ENCODE measurements around the gene RNF208.

RNF208 gene

DNA sequence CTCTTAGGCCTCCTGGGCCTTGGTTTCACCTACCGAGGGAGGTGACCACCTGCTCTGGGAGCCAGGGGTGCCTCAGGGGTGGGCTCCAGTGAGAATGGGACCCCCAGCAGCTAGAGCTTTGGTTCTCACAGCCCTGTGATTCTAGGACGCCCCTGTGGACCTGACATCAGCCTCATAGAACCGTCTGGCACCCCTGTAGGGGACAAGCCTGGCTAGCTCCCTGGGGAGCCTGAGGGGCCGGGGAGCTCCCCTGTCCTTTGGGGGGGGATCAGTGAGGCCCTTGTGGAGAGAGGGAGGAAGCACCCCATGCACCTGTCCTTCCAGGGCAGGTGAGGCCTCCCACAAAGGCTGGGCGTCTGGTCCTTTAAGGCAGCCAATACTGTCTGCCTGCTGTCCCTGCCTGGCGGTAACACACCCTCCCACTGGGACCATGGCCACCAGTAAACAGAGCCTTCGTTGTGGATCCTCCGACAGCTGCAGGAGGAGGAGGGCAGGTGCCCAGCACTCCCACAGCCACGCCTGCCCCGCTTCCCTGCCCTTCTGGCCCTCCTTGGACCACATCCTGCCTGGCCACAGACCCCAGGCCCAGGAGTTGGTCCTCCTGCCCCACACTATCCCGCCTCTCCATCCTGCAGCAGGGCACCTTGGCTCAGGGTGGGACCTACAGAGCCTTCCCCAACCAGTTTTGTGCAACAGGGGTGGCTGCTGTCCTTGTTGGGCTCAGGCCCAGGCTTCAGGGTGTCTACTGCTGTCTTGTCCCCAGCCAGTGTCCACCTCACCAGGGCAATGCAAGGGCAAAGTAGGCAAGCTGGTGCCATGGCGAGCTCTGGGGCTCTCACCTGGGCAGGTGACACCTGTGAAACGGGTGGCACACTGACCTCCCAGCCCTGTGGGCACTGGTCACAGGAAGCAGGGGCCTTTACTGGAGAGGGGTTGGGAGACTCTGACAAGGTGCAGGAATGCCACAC, 16.0 kb upstream of the RNF208 start:
- DNase-seq: peak in 1 of 2 experiments; percentile 29

DNA sequence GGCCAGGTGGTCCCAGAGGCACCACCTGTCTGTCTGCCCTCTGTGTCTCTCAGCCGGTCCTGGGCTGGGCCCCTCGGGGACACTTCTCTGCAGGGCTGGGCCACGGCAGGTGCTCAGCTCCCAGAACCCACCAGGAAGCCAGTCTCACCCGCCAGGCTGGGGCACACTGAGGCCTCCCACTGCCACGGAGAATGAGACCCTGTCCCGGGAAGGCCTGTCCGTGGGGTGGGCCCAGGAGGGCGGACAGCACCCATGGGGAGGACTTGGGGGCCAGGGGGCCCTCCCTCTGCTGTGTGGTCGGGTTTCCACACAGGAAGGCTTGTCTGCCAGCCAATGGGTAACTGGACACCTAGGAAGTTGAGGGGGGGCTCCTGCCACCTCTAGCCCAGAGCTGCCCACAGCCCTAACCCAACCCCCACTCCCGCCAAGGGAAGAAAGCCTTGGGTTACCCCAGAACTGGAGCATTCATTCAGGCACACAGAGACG, 14.9 kb upstream of the RNF208 start:
- DNase-seq: no peak

DNA sequence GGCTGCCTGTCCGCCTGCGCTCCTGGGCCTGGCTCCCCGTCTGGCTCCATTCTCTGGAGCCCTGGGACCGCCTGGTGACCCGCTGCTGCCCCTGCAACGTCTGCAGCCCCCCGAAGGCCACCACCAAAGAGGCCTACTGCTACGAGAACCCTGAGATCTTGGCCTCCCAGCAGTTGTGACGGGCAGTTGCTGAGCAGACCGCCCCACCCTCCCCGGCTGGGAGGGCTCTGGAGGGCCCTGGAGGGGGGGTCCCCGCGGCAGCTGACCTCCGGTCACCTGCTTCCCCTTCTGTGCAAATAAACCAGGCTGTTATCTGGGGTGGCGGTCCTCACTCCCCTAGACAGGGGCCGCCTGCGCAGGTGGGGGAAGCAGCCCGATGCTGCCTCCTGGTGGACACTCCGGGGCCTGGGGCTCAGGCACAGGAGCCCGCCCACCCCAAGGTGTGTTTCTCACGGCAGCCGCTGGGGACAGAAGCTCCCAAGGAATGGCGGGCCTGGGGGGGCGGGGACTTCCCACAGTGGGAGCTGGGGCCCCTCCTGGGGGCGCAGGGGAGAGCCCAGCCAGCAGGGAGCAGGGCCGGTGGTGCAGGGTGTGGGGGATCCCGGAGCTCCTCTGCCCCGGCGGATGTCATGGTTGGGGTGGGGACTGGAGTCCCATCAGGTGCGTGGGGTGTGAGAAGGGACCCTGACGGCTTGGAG, 14.3 kb upstream of the RNF208 start:
- DNase-seq: peak; percentile 64 to 76

DNA sequence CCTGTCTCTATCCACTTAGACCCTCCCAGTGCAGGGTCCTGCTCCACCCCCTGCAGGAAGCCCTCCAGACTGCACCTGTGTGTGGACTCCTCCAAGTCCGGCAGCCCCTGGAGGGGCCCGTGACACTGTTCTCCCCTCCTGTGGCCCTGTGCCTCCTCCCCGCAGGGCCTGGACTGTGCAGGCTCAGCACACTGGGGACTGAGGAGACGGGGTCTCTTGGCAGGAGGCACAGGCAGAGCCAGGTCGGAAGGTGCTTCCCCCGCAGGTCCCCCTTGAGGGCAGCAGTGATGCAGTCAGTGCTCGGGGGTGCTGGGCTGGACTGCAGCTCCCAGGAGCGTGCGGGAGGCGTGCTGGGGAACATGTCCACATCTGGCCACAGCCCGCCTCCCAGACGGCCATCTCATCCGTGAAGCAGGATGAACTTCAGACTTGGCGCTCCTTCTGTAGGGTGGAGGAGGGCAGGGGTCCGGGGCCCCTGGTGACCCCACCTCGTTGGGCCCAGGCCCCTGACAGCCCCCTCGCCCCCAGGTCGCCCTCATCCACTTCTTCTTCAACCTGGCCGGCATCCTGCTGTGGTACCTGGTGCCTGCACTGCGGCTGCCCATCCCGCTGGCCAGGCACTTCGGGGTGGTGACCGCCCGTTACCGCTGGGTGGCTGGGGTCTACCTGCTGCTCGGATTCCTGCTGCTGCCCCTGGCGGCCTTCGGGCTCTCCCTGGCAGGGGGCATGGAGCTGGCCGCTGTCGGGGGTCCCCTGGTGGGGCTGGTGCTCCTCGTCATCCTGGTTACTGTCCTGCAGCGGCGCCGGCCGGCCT, 13.6 kb upstream of the RNF208 start:
- no peak for DNase-seq

DNA sequence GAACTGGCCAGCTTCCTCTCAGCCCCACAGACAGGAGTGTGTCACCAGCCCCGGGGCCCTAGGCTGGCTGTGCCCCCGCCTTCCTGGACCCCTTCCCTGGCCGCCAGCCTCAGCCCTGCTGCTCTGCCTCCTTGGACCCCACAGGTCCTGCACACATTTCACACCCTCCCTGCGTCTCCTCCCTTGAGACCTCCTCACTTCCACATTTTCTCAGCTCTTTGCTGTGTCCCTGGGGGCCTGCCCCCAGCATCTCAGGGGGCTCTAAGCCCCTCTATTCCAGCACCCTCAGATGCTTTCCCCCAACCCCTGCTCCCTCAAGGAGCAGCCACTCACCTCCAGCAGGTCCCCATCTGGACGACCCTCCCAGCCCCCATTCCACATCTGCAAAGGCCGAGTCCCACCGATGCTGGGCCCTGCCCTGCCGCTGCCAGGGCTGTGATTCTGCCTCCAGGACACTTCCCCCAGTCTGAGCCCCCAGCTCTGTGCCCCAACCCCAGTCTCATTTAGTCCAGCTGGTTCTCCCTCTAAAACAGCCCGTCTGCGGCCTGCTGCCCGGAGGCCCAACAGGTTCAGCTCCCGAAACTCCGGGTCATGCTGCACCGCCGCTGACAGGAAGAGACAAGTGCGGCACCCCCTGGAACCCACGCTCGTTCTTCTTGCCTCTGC, 12.9 kb upstream of the RNF208 start:
- DNase-seq: no peak

DNA sequence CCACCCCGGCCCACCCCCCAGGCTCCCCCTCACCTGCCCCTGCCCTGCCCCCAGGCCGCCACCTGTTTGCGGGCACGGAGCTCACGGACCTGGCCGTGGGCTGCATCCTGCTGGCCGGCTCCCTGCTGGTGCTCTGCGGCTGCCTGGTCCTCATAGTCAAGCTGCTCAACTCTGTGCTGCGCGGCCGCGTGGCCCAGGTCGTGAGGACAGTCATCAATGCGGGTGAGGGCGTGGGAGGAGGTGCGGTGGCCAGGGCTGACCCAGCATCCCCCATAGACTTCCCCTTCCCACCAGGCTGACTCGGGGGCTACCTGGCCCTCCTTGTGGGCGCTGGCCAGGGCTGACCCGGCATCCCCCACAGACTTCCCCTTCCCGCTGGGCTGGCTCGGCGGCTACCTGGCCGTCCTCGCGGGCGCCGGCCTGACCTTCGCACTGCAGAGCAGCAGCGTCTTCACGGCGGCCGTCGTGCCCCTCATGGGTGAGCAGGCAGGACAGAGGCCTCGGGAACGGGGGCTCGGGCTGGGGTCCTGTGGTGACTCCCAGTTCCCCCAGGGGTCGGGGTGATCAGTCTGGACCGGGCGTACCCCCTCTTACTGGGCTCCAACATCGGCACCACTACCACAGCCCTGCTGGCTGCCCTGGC, 12.1 kb upstream of the RNF208 start:
- DNase-seq: no peak

DNA sequence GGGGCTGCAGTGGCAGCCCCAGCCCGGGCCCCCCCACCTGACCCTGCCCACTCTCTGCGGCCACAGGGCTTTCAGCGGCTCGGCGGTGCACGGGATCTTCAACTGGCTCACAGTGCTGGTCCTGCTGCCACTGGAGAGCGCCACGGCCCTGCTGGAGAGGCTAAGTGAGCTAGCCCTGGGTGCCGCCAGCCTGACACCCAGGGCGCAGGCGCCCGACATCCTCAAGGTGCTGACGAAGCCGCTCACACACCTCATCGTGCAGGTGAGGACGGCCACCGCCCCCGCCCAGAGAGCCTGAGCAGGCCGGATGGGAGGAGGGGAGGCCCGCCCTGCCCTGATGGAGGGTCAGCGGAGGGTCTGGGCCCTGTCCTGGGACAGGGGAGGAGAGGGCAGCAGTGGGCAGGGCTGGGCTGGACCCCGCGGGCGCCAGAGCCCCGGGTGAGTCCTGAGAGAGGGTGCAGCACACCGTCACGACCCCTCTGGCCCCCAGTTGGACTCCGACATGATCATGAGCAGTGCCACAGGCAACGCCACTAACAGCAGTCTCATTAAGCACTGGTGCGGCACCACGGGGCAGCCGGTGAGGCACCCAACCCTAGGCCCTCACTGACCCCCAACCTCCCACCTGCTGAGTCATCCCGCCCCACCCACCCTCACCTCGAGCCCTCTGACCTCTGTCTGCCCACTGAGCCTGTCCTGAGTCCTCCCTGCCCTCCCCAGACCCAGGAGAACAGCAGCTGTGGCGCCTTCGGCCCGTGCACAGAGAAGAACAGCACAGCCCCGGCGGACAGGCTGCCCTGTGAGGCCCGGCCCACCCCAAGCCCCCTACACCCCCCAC, 11.3 kb upstream of the RNF208 start:
- no peak for DNase-seq

DNA sequence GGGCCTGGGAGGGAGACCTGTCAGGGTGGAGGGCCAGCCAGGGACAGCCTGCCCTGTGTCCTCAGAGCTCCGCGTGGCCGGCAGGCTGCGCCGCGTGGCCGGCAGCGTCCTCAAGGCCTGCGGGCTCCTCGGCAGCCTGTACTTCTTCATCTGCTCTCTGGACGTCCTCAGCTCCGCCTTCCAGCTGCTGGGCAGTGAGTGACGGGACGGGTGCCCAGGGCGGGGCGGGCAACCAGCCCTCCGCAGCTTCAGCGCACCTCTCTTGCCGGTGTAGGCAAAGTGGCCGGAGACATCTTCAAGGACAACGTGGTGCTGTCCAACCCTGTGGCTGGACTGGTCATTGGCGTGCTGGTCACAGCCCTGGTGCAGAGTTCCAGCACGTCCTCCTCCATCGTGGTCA, 10.5 kb upstream of the RNF208 start:
- no peak for DNase-seq

DNA sequence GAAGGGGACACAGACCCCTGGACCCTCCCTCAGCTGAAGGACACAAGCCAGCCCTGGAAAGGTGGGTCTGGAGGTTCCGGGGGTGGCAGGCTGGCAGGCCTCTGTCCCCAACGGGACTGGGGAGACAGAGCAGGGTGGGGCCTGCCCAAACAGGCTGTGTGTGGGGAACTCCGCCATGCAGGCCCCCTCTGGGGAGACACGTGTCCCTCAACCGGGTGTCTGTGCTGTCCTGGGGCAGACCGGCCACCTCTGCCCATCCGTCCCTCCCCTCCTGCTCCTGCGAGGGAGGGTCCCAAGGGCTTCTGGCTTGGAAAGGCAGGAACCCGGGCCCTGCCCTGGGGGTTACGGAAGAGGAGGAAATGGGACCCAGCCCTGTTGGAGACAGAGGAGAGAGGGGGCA, 10.1 kb upstream of the RNF208 start:
- no peak for DNase-seq

DNA sequence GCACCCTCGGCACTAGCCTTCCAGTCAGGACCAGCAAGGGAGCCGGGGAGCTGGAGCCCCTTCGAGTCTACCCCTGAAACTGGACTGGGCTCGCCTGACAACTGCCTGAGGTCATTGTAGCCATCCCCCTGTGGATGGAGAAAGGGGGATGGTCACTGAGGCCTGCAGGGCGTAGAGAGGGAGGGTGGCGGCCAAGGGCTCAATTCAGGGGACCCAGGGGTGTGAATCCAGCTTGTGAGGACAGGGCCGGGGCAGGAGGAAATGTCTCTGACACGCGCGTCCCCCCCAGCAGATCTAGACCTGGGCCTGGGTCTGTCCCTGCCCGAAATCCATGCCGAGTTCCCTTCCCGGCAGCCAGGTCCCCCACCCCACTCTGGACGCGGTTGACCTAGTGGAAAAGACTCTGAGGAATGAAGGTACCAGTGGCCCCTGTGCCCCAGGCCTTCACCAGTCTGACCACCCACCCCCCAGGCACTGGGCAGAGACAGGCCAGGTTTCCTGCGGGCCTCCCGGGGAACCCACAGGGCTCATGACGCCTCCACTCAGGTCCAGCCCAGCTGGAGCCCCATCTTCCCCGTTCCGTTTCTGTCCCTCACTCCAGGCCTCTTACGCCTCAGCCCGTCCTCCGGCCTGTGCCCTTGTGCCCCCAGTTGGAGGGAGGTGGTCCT, 9.5 kb upstream of the RNF208 start:
- no peak for DNase-seq

DNA sequence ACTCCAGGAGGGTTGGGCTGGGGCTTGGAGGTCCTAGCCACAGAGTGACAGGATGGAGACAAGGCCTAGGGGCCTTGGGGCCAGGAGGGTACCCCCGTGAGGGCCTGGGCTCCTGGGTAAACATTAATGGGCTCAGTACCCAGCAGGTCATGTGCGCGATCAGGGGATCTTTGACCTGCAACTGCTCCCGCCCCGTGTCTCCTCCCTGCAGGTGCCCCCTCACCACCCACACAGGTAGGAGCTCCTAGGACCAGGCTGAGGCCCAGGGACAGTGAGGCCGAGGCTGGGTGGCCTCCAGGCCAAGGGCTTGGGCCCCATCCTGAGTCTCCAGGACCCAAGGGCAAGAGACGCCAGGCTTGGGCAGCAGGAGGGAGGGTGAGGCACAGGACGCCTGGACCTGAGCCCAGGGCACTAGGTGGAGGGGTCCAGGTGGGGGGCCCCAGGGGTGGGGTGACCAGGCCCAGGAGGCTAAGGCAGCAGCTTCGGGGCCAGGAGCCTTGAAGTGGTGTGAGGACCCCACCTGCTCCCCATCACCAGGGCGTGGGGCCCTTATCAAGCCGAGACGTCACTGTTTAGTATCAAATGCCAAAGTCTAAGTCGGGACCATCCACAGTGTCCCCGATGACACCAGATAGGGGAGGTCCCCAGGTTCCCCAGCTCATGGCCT, 8.8 kb upstream of the RNF208 start, which contains the start of gene SLC34A3:
SLC34A3 (plus strand) TSS at position 197 of the 667 bp plus-strand sequence. CDS start 802 bp downstream, outside the sequence.
- DNase-seq: no peak

DNA sequence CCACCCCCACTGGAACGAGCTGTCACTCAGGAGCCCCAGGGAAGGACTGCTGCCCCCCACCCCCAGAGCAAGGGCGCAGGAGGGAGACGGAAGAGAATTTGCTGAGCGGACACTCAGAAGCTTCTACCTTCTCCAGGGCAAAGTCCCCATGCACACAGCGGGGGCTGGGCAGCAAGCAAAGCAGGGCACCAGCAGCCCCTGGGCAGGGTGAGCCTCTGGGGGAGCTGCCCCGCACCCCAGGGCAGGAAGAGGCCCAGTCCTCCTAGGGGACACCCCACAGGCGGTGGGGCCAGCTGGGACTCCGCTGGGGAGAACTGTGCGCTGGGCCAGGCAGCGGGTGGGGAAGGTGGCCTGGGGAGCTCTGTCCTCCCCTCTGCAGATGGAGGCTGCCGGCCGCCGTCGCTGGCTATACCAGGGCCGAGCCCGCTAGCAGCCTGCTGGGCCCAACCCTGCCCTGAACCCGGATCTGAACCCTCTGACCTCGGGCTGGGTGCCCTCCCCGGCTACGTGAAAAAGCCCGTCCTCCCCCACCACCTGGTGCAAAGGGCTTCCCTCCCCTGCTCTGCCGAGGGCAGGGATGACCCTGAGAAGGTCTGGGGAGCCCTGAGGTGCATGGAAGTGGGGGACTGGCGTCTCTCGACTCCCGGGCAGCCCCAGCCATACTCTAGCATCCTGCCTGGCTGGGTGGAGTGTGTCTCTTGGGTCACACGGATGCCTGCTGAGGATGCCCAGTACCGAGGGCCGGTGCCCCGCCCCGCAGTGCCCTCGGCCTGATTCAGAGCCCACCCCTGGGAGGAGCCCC, 8.1 kb upstream of the RNF208 start:
- DNase-seq: no peak

DNA sequence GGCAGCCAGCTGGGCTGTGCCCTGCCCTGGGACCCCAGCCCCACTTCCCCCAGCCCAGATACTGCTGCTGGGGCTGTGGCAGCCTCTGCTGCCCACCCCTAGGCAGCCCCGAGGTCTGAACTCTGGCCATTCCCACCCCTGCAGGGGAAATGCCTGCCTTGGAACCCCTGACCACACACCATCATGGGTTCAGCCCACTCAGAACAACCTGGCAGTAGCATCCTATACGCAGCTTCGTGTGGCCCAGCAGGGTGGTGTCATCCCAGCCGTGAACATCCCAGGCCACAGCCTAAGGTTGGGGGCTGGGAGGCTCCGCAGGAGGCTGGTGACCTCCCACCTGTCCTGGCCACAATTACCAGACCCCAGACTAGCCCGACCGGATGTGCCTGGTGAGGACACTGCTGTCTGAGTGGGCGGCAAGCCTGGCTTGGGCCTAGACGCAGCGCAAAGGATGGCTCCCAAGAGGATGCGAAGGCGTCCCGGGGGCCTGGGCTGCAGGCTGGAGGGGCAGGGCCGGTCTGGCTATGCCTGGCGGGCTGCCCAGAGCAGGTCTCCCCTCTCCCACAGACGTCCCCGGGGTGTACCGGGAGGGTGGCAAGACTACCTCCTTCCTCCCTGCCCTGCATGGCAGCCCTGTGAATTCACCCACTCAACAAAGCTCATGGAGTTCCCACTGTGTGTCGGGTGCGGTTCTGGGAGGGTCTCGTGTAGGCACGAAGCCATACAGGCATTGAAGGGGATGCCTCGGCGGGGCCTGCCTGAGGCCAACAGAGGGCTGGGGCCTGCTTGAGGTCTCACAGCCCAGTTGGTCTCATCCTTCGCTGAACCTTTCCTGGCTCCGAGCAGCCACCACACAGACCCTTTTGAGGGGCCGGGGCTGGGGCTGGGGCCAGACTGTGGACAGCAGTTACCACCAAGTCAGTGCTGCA, 7.2 kb upstream of the RNF208 start:
- no peak for DNase-seq

DNA sequence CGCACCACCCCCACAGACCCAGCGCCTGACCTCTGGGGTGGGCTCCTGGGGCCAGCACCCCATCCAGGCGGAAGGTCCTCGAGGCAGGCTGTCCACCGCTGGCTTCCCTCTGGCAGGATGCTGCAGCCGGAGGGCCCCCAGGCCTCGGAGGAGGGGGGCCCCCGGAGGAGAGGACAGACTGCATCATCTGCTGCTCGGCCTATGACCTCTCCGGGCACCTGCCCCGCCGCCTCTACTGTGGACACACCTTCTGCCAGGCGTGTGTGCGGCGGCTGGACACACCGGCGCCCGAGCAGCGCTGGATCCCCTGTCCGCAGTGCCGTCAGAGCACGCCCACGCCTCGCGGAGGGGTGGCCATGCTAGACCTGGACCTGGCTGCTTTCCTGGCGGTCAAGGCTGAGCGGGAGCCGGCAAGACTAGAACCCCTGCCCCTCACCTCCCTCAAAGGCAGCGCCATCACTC, 6.5 kb upstream of the RNF208 start:
- no peak for DNase-seq

DNA sequence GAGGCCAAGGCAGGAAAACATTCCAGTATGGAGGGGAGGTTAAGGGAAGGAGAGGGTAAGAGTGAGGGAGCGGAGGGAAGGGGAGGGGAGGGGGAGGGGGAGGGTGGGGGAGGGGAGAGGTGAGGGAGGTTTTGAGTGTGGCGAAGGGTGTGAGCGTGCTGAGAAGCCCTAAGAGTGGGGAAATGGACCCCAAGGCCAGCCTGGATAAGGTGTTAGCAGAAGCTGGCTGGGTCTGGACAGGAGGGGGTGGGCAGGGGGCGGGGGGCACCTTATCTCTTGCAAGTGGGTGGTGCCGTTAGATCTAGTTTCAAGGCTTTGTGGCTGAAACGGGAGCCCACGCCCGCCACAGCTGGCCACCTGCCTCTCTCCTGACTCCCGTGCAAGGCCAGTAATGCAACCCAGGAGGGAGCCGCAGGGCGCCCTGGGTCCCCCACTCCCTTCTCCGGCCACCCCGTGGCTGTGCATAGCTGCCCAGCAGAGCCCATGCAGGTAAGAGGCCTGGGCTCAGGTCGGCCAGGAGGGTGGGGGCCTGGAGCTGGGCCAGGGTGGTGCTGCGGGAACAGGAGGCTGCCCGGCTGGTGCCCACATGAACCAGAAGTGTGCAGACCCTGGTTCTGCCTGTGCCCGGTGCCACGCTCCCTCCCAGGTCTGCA, 5.9 kb upstream of the RNF208 start:
- no peak for DNase-seq

DNA sequence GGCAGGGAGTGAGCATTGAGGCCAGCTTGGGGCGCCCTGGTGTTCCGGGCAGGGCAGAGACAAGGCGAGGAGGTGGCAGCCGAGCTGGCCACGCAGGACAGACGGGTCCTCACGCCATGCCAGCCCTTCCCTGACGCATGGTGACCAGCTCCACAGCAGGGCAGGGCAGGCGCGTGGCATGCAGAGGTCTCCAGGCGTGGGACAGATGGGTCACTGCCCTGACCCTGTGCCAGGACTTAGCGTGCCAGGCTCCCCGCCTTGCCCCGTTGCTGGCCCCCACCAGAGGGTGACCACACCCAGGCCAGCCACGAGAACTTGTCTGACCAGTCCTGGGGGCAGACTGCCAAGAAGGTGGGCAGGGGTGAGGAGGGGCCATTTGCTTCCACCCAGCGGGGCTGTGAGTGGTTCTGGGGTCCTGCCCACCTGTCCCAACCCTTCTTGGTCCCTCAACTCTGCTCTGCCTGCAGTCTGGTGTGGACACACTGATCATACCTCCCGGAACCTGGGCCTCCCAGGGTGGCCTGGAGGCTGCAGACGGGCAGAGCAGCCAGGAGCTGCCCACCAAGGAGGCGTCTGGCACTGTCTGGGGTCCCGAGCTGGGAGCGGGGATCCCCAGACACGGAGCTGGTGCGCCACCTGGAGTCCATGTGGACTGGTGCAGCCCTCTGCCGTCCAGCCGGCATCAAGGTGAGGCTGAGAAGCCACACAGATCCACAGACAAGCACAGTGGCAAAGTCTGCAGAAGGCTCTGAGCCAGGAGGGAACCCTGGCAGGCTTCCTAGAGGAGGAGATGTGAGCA, 5.2 kb upstream of the RNF208 start, which contains the start of gene RNF224:
RNF224 (plus strand) TSS at position 449 of the 799 bp plus-strand sequence. CDS start 834 bp downstream, outside the sequence.
- DNase-seq: peak in 1 of 2 experiments; percentile 72

Data from SW 1271 (cell line).